GM04504 (cell line): ENCODE data around the gene PTPRE.
A peak's percentile ranks its signal among the peaks of the same experiment; 100 is the strongest.

ENCODE experiments used
- DNase-seq: peaks from one replicate; pipeline ENCODE4 v3.0.0-alpha.2; 2012; ENCODE audit warnings: low read depth

Gene PTPRE

GRCh38 chr10:128060341-128061250, 153.7 kb downstream of the PTPRE start:
- no peak for DNase-seq

- no peak for DNase-seq
Measured at GRCh38 chr10:128061306-128062300, 154.7 kb downstream of the PTPRE start.

DNA sequence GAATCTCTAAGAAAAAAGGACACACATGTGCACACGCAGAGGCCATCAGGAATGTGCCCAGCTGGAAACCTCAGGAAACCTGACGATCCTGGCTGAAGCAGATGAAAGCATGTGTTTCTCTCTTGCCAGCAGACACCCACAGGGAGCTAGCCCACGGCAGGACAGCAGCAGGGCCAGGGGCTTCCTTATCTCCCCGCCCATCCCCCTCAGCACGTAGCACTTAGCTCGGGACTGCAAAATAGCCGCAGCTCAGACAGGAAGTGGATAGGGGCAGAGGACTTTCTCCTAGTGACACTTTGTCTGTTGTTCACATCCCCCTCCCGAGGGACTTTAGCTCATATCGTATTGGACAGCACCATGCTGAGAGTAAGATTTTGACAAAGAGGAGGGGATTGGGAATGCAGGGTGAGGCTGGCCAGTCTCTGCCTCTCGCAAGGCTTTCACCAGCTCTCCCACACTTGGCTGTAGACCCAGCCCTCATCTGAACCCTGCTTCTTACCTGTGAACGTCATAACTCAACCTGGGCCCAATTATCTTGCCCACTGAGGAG, 155.5 kb downstream of the PTPRE start:
- no peak for DNase-seq

DNA sequence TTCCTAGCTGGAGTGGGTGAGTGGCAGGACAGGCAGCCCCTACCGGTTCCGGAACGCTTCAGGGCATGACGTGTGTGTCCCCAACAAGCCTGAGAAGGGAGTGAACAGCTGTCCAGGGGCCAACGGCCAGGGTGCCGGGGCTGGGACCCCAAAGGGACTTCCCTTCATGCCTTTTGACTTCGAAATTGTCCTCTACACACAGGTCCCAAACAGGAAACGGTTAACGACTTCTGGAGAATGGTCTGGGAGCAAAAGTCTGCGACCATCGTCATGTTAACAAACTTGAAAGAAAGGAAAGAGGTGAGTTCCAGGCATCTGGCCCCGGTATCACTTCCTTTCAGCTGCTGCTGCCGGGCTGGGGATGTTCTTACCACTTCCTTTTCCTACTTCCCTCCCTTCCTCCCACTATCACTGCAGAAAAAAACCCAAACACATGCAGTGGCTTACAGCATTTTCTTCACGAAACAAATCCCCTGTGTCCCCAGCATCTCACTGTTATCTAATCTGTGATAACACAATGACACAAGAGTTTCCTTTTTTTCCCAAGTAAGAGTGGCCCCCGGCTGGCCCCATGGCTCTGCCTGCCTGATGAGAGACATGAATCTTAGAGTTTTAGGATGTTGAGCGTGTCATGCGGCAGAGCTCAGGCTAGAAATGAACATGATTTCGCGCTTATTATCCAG, 156.1 kb downstream of the PTPRE start:
- no peak for DNase-seq

DNA sequence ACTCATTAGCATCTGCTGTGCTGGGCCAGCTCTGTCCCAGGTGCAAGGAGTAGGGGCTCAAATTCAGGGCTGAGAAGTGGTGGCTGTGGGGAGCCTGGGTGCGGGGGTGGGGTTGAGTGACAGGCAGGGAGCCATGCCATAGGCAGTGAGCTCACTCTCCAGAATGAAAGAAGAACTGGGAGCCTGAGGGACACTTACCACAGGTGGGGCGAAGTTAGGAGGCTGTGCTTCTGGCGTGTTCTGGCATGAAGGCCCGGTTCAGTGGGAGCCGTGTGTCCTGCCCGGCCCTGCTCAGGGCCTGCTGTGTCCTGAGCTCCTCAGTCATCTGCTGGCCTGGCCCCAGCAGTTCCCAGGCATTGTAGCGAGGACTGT, 156.8 kb downstream of the PTPRE start:
- DNase-seq = no peak

DNA sequence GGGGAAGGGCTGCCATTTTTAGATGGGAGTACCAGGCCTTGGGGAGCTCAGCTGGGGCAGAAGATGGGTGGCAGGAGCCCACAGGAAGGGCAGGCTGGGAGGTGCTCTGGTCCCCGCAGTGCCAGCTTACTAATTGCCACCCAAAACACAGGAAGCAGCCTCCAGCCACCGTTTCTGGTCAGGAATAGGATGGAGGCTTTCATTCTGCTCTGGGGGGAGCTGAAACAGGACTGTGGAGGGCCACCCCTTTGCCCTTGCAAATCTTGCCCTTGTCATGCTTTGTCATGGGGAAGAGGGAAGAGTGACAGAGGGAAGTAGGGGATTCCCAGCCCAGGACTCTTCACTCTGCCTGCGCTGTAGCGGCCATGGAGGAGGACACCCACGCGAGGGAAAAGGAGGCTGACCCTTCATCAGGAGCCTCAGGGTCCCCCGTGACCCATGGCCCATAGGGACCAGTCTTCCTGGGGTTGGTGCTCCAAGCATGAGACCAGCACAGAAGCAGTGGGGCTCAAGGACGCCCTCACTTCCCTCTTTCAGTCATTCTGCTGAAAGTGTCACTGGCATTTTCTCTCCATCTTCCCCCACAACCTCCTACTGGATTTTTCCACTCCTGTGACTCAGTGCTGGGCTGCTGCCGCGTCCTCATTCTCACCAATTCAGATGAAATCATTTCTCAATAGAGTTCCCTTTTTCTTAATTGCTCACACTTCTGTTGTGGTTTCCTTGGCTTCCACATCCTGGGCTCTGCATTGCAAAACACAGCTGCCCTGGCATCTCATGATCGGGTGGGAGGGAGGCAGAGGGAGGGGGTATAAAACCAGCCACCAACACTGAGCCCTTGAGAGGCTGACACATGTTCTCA, 157.4 kb downstream of the PTPRE start:
- peak; percentile 76 for DNase-seq

GRCh38 chr10:128064970-128065580, 158.2 kb downstream of the PTPRE start:
- peak; percentile 14 for DNase-seq

GRCh38 chr10:128065881-128066534, 159.1 kb downstream of the PTPRE start:
- no peak for DNase-seq

GRCh38 chr10:128066870-128067382, 160.0 kb downstream of the PTPRE start:
- no peak for DNase-seq

DNA sequence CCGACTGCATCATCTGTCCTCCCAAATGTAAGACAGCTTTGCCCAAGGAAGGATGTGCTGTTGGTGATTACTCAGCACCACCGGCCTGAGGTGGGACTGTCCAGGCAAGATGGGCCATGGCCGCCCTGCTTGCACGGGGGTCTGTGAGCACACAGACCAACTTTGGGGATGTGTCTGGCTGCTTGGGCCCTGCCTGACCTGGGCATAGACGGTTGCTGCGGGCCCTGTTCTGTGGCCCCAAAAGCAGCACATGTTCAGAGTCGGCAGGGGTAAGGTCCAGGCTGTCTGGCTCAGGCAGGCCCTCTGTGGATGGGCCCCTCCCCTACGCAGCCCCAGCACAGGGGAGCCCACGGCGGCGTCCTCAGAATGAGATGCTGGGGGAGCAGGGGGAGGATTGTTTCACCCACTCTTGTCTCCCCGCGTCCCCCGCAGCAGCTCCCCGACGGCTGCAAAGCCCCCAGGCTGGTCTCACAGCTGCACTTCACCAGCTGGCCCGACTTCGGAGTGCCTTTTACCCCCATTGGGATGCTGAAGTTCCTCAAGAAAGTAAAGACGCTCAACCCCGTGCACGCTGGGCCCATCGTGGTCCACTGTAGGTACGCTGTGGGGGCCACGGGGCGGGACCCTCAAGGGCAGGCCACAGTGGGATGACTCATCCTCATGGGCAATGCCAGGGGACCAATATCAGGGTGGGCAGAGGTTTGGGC, 160.9 kb downstream of the PTPRE start:
- no peak for DNase-seq

GRCh38 chr10:128068398-128069285, 161.7 kb downstream of the PTPRE start:
- DNase-seq = no peak

- DNase-seq = peak; percentile 53
Measured at GRCh38 chr10:128069351-128070051, 162.6 kb downstream of the PTPRE start.

DNA sequence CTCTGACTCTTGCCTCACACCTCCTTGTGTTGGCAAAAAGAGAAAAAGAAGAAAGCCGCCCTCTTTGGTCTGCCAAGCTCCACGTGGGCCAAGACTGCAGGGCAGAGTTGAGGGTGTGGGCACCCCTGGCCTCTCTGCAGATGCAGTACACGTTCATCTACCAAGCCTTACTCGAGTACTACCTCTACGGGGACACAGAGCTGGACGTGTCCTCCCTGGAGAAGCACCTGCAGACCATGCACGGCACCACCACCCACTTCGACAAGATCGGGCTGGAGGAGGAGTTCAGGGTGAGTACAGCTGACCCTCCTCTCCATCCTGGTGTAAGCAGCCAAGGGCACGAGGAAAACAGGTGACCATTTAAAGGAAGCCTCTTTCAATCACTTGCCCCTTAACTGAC, 163.3 kb downstream of the PTPRE start:
- DNase-seq = no peak

DNA sequence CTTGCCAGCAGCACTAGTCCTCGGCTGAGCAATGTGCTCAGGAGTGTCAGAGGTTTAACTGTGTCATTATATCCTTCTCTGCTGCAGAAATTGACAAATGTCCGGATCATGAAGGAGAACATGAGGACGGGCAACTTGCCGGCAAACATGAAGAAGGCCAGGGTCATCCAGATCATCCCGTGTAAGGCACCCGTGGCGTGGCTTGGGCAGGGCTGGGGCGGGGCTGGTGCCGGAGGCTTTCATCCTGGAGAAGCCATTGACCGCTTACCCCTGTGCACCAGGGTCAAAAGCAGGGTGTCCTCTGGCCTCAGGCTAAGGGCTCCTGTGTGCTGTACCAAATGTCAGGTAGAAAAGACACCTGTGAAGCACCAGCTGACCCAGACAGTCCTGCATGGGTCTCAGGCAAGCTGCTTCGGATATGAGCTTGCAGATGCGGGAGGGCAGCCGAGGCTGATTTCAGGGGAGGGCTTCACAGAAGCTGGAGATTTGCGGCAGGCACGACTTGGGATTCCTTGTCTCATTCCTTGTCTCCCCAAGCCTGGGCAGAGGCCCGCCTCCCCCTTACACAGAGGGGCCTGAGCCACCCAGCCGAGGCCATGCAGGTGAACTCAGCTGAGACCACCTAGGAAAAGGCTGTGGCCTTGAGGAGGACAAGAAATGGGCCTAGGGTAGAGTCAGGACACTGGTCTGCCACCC, 164.0 kb downstream of the PTPRE start:
- DNase-seq = no peak

GRCh38 chr10:128071417-128071782, 164.5 kb downstream of the PTPRE start:
- DNase-seq = no peak

DNA sequence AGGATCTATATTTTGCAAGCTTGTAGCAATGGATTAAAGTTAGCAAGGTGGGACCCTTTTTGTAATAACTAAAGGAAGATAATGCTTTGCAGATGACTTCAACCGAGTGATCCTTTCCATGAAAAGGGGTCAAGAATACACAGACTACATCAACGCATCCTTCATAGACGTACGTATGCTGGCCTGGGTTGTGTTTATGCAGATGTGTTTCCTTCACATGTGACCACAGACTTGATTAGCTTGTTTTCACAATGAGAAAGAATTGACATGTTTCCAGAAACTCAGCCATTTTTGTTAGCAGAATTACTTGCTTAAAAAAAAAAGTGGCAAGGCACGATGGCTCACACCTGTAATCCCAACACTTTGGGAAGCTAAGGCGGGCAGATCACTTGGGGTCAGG, 165.1 kb downstream of the PTPRE start:
- no peak for DNase-seq
